ENCODE results near the gene FGB.

FGB gene

DNA sequence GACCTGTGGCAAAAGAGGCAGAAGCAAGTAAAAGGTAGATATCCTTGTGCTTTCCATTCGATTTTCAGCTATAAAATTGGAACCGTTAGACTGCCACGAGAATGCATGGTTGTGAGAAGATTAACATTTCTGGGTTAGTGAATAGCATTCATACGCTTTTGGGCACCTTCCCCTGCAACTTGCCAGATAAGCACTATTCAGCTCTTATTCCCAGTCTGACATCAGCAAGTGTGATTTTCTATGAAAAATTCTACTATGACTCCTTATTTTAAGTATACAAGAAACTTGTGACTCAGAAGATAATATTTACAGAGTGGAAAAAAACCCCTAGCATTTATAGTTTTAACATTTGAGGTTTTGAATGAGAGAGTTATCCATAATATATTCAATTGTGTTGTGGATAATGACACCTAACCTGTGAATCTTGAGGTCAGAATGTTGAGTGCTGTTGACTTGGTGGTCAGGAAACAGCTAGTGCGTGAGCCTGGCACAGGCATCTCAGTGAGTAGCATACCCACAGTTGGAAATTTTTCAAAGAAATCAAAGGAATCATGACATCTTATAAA is 3.9 kb downstream of the FGB start:
- TF ChIP-seq ZFX (IDR thresholded peaks at IDR 0.05; ENCODE audit: borderline replicate concordance): no peak
- TF ChIP-seq, protein P1, sequence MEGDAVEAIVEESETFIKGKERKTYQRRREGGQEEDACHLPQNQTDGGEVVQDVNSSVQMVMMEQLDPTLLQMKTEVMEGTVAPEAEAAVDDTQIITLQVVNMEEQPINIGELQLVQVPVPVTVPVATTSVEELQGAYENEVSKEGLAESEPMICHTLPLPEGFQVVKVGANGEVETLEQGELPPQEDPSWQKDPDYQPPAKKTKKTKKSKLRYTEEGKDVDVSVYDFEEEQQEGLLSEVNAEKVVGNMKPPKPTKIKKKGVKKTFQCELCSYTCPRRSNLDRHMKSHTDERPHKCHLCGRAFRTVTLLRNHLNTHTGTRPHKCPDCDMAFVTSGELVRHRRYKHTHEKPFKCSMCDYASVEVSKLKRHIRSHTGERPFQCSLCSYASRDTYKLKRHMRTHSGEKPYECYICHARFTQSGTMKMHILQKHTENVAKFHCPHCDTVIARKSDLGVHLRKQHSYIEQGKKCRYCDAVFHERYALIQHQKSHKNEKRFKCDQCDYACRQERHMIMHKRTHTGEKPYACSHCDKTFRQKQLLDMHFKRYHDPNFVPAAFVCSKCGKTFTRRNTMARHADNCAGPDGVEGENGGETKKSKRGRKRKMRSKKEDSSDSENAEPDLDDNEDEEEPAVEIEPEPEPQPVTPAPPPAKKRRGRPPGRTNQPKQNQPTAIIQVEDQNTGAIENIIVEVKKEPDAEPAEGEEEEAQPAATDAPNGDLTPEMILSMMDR (IDR thresholded peaks at IDR 0.05): no peak
- no peak overlapping the region for H3K27ac ChIP-seq

- no peak overlapping the region for H3K27ac ChIP-seq
- TF ChIP-seq ZFX (IDR thresholded peaks at IDR 0.05; ENCODE audit: borderline replicate concordance): no peak
- TF ChIP-seq, protein P1 (IDR thresholded peaks at IDR 0.05): no peak
These were observed 6.2 kb downstream of the FGB start for GRCh38 chr4:154569028-154569427.

DNA sequence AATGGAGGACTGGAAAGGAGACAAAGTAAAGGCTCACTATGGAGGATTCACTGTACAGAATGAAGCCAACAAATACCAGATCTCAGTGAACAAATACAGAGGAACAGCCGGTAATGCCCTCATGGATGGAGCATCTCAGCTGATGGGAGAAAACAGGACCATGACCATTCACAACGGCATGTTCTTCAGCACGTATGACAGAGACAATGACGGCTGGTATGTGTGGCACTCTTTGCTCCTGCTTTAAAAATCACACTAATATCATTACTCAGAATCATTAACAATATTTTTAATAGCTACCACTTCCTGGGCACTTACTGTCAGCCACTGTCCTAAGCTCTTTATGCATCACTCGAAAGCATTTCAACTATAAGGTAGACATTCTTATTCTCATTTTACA is 6.8 kb downstream of the FGB start:
- no peak overlapping the region for H3K27ac ChIP-seq
- no peak for TF ChIP-seq ZFX (IDR thresholded peaks at IDR 0.05; ENCODE audit: borderline replicate concordance)
- TF ChIP-seq, protein P1 (IDR thresholded peaks at IDR 0.05): no peak

GRCh38 chr4:154573190-154573870 is 10.5 kb downstream of the FGB start:
- no peak for TF ChIP-seq ZFX (IDR thresholded peaks at IDR 0.05; ENCODE audit: borderline replicate concordance)
- TF ChIP-seq, protein P1 (IDR thresholded peaks at IDR 0.05): no peak
- H3K27ac ChIP-seq: no peak overlapping the region

GRCh38 chr4:154574311-154574710 is 11.5 kb downstream of the FGB start:
- no peak for TF ChIP-seq ZFX (IDR thresholded peaks at IDR 0.05; ENCODE audit: borderline replicate concordance)
- TF ChIP-seq, protein P1 (IDR thresholded peaks at IDR 0.05): no peak
- H3K27ac ChIP-seq: no peak overlapping the region

GRCh38 chr4:154577324-154577723 is 14.5 kb downstream of the FGB start:
- TF ChIP-seq, protein P1 (IDR thresholded peaks at IDR 0.05): no peak
- no peak for TF ChIP-seq ZFX (IDR thresholded peaks at IDR 0.05; ENCODE audit: borderline replicate concordance)
- H3K27ac ChIP-seq: no peak overlapping the region

DNA sequence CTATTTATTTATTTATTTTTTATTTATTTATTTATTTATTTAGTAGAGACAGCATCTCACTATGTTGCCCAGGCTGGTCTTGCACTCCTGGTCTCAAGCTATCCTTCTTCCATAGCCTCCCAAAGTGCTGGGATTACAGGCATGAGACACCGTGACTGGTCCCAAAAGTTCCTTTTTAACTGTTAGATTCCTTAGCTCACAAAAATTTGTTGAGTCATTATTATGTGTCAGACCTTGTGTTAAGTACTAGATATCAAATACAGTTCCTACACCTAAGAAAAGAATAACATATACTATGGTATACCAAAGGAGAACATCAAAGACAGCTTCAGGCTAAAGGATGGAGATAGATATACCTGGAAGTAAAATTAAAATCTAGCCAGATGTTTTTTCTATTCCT is 16.1 kb downstream of the FGB start:
- H3K27ac ChIP-seq: no peak overlapping the region
- TF ChIP-seq, protein P1 (IDR thresholded peaks at IDR 0.05): no peak
- no peak for TF ChIP-seq ZFX (IDR thresholded peaks at IDR 0.05; ENCODE audit: borderline replicate concordance)
